Activated CD4-positive, alpha-beta memory T cell treated with anti-CD3 and anti-CD28 coated beads, Interleukin-2, amount 10 ng/mL, durations not matched to agents 7 days and 5 days (primary cell): ENCODE results near the gene TULP4. TPM values are rescaled to one million over a fixed set of nuclear protein-coding genes. Genes with fewer than 3 reads are reported as not detected.
"Not testable (repeated sequence)": the region's sequence is repeated elsewhere in the genome, so short reads cannot be mapped to it uniquely, and the experiment has no call there.

Experiments used
- CTCF ChIA-PET: fragments of 350-600 bp; sonication (Branson Sonifier 250); formaldehyde crosslinking; loops from one replicate; lab custom pipeline; 2021; ENCODE audit warnings: antibody characterized with exemption, inconsistent platforms; lab: Charles Lee
- POLR2A ChIA-PET: fragments of 350-600 bp; sonication (Branson Sonifier 250); formaldehyde crosslinking; loops from one replicate; lab custom pipeline; 2021; ENCODE audit warnings: antibody characterized with exemption; lab: Charles Lee
- DNase-seq: peaks from one replicate; pipeline ENCODE4 v3.0.0-alpha.2; 2020
- H3K27ac Mint-ChIP-seq: one replicate; pipeline ENCODE4 v1.8.0; 2021; ENCODE audit warnings: mild to moderate bottlenecking, mixed read lengths
- H3K27me3 Mint-ChIP-seq: one replicate; pipeline ENCODE4 v1.8.0; 2021; ENCODE audit warnings: mixed read lengths
- H3K36me3 Mint-ChIP-seq: one replicate; pipeline ENCODE4 v1.8.0; 2021; ENCODE audit warnings: low read depth, mixed read lengths
- H3K4me1 Mint-ChIP-seq: one replicate; pipeline ENCODE4 v1.8.0; 2021; ENCODE audit warnings: mixed read lengths
- H3K4me3 Mint-ChIP-seq: one replicate; pipeline ENCODE4 v1.8.0; 2021; ENCODE audit warnings: mild to moderate bottlenecking, mixed read lengths
- H3K9me3 Mint-ChIP-seq: one replicate; pipeline ENCODE4 v1.8.0; 2021; ENCODE audit warnings: mixed read lengths
- total RNA-seq, 2 experiments: library from RNA; stranded (reverse); gene quantifications; one replicate each; pipeline ENCODE4 v1.2.3, GENCODE V29; 2021

Gene TULP4
- total RNA-seq, 2 experiments from 2014 or later, result 25.0 to 27.0 TPM

GRCh38 chr6:158284007-158284875 lies 28.0 kb upstream of the TULP4 start:
- Mint-ChIP-seq H3K9me3 (no peaks in the 10 kb centered on the region), H3K36me3 (no peaks in the 10 kb centered on the region), H3K27me3 (no peaks in the 10 kb centered on the region), H3K27ac (peak overlapping the region; percentile 42), H3K4me1 (peaks cover 36% of the 10 kb centered on the region), H3K4me3 (peak overlapping the region; percentile 0)
- CTCF ChIA-PET, result interaction anchor here (0.9 kb wide), 1 partner anchor 63 kb away, joined by 3 read pairs; no protein-coding TSS in a partner anchor
- DNase-seq, result peak; percentile 24
- POLR2A ChIA-PET, result interaction anchor here (1.0 to 1.4 kb wide), 2 partner anchors 9 to 42 kb away, joined by 3 read pairs; no protein-coding TSS in a partner anchor

DNA sequence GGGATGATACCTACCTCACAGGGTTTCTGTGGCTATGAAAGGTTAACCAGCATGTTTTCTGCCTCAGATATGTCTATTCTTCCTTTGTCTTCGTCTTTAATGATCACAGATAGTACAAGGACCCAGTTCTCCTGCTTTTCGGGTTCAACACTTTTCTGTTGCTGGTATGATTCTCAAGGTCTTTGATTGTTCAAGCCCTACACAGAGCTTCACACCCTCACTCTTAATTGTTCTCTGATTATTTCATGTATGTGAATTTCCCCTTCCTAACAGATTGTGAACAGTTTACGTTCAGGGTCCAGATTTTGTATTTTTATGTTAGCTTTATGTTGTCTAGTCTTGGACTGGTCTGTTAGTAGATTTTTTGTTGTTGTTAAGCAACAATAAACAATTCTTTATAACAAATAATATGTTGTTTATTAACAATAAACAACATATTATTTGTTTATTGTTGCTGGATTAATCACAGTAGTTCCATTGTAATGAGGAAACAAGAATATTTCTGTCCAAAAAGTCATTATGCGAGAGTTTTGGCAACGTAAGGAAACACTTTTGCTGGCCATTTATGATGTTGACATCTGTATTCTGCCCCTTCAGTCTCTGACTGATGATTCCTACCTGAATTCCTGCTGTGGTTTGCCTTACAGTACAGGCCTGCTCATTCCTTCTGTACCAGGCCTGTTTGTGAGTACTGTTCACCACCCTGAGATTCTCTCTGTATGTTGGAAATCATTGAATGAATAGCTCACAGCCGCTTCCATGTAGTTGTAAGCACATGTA lies 27.2 kb upstream of the TULP4 start:
- DNase-seq, result no peak
- Mint-ChIP-seq H3K27ac (peak overlapping the region; percentile 42), H3K4me1 (peaks cover 43% of the 10 kb centered on the region), H3K36me3 (no peaks in the 10 kb centered on the region), H3K27me3 (no peaks in the 10 kb centered on the region), H3K4me3 (no peak overlapping the region), H3K9me3 (no peaks in the 10 kb centered on the region)
- ChIA-PET CTCF (interaction anchor here (0.6 kb wide), 1 partner anchor 16 kb away, joined by 4 read pairs; no protein-coding TSS in a partner anchor), POLR2A (interaction anchor here (1.0 kb wide), 1 partner anchor 10 kb away, joined by 3 read pairs; no protein-coding TSS in a partner anchor)

DNA sequence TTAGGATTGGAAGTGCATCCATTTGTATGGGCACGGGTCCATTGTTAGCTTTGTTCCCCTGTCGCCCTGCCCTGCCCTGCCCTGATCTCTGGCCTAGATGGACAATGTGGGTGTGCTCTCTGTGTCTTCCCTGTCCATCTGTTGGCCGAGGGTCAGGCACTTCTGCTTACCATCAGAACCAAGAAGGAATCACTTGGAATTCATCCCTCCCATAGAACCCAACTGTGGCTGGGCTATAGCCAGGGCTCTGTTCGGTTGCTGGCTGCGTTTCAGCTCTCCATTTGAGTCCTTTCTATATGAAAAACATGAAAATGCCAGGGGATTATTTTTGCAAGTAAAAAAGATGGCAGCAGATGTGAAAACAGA lies 26.6 kb upstream of the TULP4 start:
- no peaks in the 10 kb centered on the region for H3K27me3 Mint-ChIP-seq
- ChIA-PET POLR2A (no interaction called here), CTCF (interaction anchor here (0.6 kb wide), 1 partner anchor 16 kb away, joined by 4 read pairs; no protein-coding TSS in a partner anchor)
- no peaks in the 10 kb centered on the region for H3K36me3 Mint-ChIP-seq
- H3K27ac Mint-ChIP-seq, result no peak overlapping the region
- peaks cover 49% of the 10 kb centered on the region for H3K4me1 Mint-ChIP-seq
- no peak for DNase-seq
- H3K4me3 Mint-ChIP-seq, result no peak overlapping the region
- no peaks in the 10 kb centered on the region for H3K9me3 Mint-ChIP-seq

DNA sequence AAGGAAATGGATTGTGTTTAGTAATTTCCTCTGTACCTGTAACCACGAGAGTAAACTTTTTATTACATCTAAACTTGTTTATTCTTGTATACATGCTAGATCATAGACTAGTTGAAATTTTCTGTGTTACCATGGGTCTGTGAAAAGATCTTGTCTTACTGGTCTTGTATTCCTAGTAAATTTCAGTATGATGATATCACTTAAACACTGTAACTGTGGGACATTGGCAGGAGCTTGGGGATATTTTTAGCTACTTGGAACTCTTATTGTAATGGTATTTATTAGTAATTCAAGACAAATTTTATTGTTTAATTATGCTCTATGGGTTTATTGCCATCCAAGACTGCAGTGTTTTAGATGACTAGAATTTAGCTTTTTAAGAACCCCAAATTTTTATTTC lies 25.9 kb upstream of the TULP4 start:
- Mint-ChIP-seq H3K36me3 (no peaks in the 10 kb centered on the region), H3K4me3 (no peak overlapping the region), H3K4me1 (peaks cover 57% of the 10 kb centered on the region), H3K9me3 (no peaks in the 10 kb centered on the region), H3K27me3 (no peaks in the 10 kb centered on the region), H3K27ac (no peak overlapping the region)
- ChIA-PET CTCF (interaction anchor here (0.7 kb wide), 1 partner anchor 15 kb away, joined by 3 read pairs; no protein-coding TSS in a partner anchor), POLR2A (interaction anchor here (0.6 kb wide), 1 partner anchor 15 kb away, joined by 3 read pairs; no protein-coding TSS in a partner anchor)
- no peak for DNase-seq

- Mint-ChIP-seq H3K36me3 (peaks cover under 1% of the 10 kb centered on the region), H3K27ac (no peak overlapping the region), H3K4me1 (peaks cover 63% of the 10 kb centered on the region), H3K9me3 (no peaks in the 10 kb centered on the region), H3K27me3 (no peaks in the 10 kb centered on the region), H3K4me3 (no peak overlapping the region)
- POLR2A ChIA-PET, result interaction anchor here (0.6 kb wide), 1 partner anchor 16 kb away, joined by 3 read pairs; no protein-coding TSS in a partner anchor
- no peak for DNase-seq
- CTCF ChIA-PET, result no interaction called here
Measured at GRCh38 chr6:158287047-158287446, 25.2 kb upstream of the TULP4 start.

GRCh38 chr6:158290040-158290439 lies 22.2 kb upstream of the TULP4 start:
- H3K36me3 Mint-ChIP-seq, result peaks cover 10% of the 10 kb centered on the region
- H3K27me3 Mint-ChIP-seq, result no peaks in the 10 kb centered on the region
- peaks cover 51% of the 10 kb centered on the region for H3K4me1 Mint-ChIP-seq
- peak overlapping the region; percentile 69 for H3K4me3 Mint-ChIP-seq
- CTCF ChIA-PET, result interaction anchor here (0.7 to 1.6 kb wide), 4 partner anchors 59 to 315 kb away, joined by 3 to 4 read pairs (median 3); no protein-coding TSS in a partner anchor
- no peak for DNase-seq
- POLR2A ChIA-PET, result interaction anchor here (1.4 to 1.9 kb wide), 4 partner anchors 17 to 354 kb away, joined by 3 to 9 read pairs (median 4); partner anchors contain the start of gene DYNLT1
- peak overlapping the region; percentile 92 for H3K27ac Mint-ChIP-seq
- H3K9me3 Mint-ChIP-seq, result no peaks in the 10 kb centered on the region

DNA sequence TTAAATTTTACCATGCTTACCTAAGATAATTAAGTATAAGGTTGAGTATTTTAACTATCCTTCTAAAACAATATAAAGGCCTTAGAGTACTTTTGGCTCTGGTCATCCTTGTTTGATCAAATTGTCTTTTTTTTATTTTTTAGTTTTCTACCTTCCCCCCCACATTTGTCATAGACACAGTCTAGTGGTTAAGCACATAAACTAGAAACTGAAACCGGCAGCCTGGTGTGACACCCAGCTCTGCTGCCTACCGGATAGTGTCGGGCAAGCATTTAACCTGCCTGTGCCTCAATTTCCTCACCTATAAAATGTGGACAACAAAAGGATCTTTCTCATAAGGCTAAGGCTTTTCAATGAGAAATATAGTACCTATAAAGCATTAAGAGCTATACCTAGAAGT lies 21.6 kb upstream of the TULP4 start:
- peak overlapping the region; percentile 69 for H3K4me3 Mint-ChIP-seq
- ChIA-PET CTCF (interaction anchor here (0.7 to 1.6 kb wide), 5 partner anchors 13 to 314 kb away, joined by 3 to 4 read pairs (median 3); no protein-coding TSS in a partner anchor), POLR2A (interaction anchor here (1.5 to 1.9 kb wide), 3 partner anchors 57 to 353 kb away, joined by 4 to 9 read pairs (median 4); partner anchors contain the start of gene DYNLT1)
- H3K4me1 Mint-ChIP-seq, result peaks cover 47% of the 10 kb centered on the region
- H3K36me3 Mint-ChIP-seq, result peaks cover 10% of the 10 kb centered on the region
- H3K27me3 Mint-ChIP-seq, result no peaks in the 10 kb centered on the region
- DNase-seq, result peak; percentile 75
- no peaks in the 10 kb centered on the region for H3K9me3 Mint-ChIP-seq
- H3K27ac Mint-ChIP-seq, result peak overlapping the region; percentile 92

DNA sequence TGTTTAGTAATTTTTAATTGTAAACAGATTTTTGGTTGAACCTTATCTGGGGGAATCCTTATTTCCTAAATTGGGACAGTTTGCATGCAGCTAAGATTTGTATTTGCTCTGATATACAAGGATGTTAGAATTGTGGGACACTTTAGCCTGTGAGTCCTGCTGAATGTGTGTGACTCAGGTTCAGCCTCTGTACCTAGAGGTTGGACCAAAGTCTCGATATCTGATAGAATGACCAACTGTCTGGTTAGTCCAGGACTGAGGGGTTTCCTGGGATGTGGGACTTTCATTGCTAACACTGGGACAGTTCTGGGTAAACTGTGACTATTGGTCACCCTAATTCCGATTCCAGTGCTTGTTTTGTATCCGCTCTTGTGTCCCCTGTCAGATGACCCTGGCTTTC lies 20.2 kb upstream of the TULP4 start:
- no peak for DNase-seq
- ChIA-PET CTCF (interaction anchor here (0.6 kb wide), 1 partner anchor 36 kb away, joined by 4 read pairs; no protein-coding TSS in a partner anchor), POLR2A (interaction anchor here (1.9 kb wide), 1 partner anchor 71 kb away, joined by 4 read pairs; no protein-coding TSS in a partner anchor)
- no peak overlapping the region for H3K4me3 Mint-ChIP-seq
- H3K27me3 Mint-ChIP-seq, result no peaks in the 10 kb centered on the region
- peaks cover 9% of the 10 kb centered on the region for H3K9me3 Mint-ChIP-seq
- H3K36me3 Mint-ChIP-seq, result peaks cover 19% of the 10 kb centered on the region
- H3K27ac Mint-ChIP-seq, result no peak overlapping the region
- H3K4me1 Mint-ChIP-seq, result peaks cover 36% of the 10 kb centered on the region

- POLR2A ChIA-PET, result no interaction called here
- no peaks in the 10 kb centered on the region for H3K27me3 Mint-ChIP-seq
- no peak for DNase-seq
- no peak overlapping the region for H3K4me3 Mint-ChIP-seq
- H3K36me3 Mint-ChIP-seq, result peaks cover 27% of the 10 kb centered on the region
- H3K27ac Mint-ChIP-seq, result no peak overlapping the region
- peaks cover 12% of the 10 kb centered on the region for H3K9me3 Mint-ChIP-seq
- H3K4me1 Mint-ChIP-seq, result peaks cover 36% of the 10 kb centered on the region
- CTCF ChIA-PET, result no interaction called here
Measured at GRCh38 chr6:158293122-158293521, 19.1 kb upstream of the TULP4 start.

GRCh38 chr6:158295976-158296853 lies 16.1 kb upstream of the TULP4 start:
- peaks cover 33% of the 10 kb centered on the region for H3K36me3 Mint-ChIP-seq

GRCh38 chr6:158296854-158297324 lies 15.4 kb upstream of the TULP4 start:
- DNase-seq, POLR2A ChIA-PET, CTCF ChIA-PET, H3K27me3 Mint-ChIP-seq, H3K27ac Mint-ChIP-seq, H3K4me3 Mint-ChIP-seq: not testable (repeated sequence)
- Mint-ChIP-seq H3K4me1 (peaks cover 10% of the 10 kb centered on the region), H3K9me3 (peaks cover 17% of the 10 kb centered on the region), H3K36me3 (peaks cover 33% of the 10 kb centered on the region)

More at GRCh38 chr6:158295976-158296853, 16.1 kb upstream of the TULP4 start:
- H3K4me3 Mint-ChIP-seq, DNase-seq, CTCF ChIA-PET, POLR2A ChIA-PET, H3K27ac Mint-ChIP-seq, H3K27me3 Mint-ChIP-seq: not testable (repeated sequence)
- peaks cover 17% of the 10 kb centered on the region for H3K4me1 Mint-ChIP-seq
- H3K9me3 Mint-ChIP-seq, result peaks cover 17% of the 10 kb centered on the region
